HepG2 (cell line): ENCODE data around the gene KLHDC1. TPM values are rescaled to one million over a fixed set of nuclear protein-coding genes. Genes with fewer than 3 reads are reported as not detected.
A peak's percentile ranks its signal among the peaks of the same experiment; 100 is the strongest.

Source experiments
- ATF2 ChIP-seq: sonication (generic); formaldehyde crosslinking; IDR thresholded peaks from 2 replicates; pipeline ENCODE4 v1.4.0; 2020; ENCODE audit warnings: missing genetic modification reagents
- CAMTA2 ChIP-seq: sonication (generic); formaldehyde crosslinking; IDR thresholded peaks from 2 replicates; pipeline ENCODE4 v1.4.0; 2020; ENCODE audit warnings: mild to moderate bottlenecking, missing genetic modification reagents, borderline replicate concordance
- FOXA3 ChIP-seq: IDR thresholded peaks from 2 replicates; pipeline ENCODE4 v1.6.1; 2016; ENCODE audit warnings: missing genetic modification reagents, missing compliant biosample characterization
- IKZF1 ChIP-seq: fragments of 450-650 bp; IDR thresholded peaks from 2 replicates; pipeline ENCODE4 v1.7.1; 2016
- KDM2A ChIP-seq: sonication (generic); formaldehyde crosslinking; IDR thresholded peaks from 2 replicates; pipeline ENCODE4 v1.4.0; 2020; ENCODE audit warnings: low read depth, missing genetic modification reagents, borderline replicate concordance
- SNAPC2 ChIP-seq: sonication (generic); formaldehyde crosslinking; IDR thresholded peaks from 2 replicates; pipeline ENCODE4 v1.8.1; 2022; ENCODE audit warnings: mild to moderate bottlenecking, missing genetic modification reagents
- SP2 ChIP-seq: sonication (generic); formaldehyde crosslinking; IDR thresholded peaks from 2 replicates; pipeline ENCODE4 v1.5.1; 2020; ENCODE audit warnings: mild to moderate bottlenecking, missing genetic modification reagents
- TBP ChIP-seq: sonication (generic); formaldehyde crosslinking; IDR thresholded peaks from 2 replicates; pipeline ENCODE4 v1.5.0; 2020; ENCODE audit warnings: missing genetic modification reagents
- THRA ChIP-seq: sonication (generic); formaldehyde crosslinking; IDR thresholded peaks from 2 replicates; pipeline ENCODE4 v1.4.0; 2020; ENCODE audit warnings: missing genetic modification reagents, borderline replicate concordance
- U2AF2 ChIP-seq: fragments of 200-400 bp; formaldehyde crosslinking; IDR thresholded peaks from 2 replicates; pipeline ENCODE4 v1.6.1; 2017; ENCODE audit warnings: low read depth, mild to moderate bottlenecking, low read length
- ZBTB43 ChIP-seq: sonication (generic); formaldehyde crosslinking; conservative IDR thresholded peaks from 2 replicates; pipeline ENCODE4 v1.4.0; 2020; ENCODE audit warnings: missing genetic modification reagents
- ZC3H13 ChIP-seq: sonication (generic); formaldehyde crosslinking; IDR thresholded peaks from 2 replicates; pipeline ENCODE4 v1.8.1; 2023; ENCODE audit warnings: mild to moderate bottlenecking, missing genetic modification reagents, moderate library complexity
- ZKSCAN1 ChIP-seq: fragments of 150-350 bp; IDR thresholded peaks from 2 replicates; pipeline ENCODE4 v1.6.1; 2014; ENCODE audit warnings: low read length
- ZNF589 ChIP-seq: sonication (generic); formaldehyde crosslinking; conservative IDR thresholded peaks from 2 replicates; pipeline ENCODE4 v1.8.0; 2022; ENCODE audit warnings: mild to moderate bottlenecking, moderate library complexity, missing genetic modification reagents
- ZNF790 ChIP-seq: sonication (generic); formaldehyde crosslinking; IDR thresholded peaks from 2 replicates; pipeline ENCODE4 v1.8.0; 2022; ENCODE audit warnings: missing genetic modification reagents, mild to moderate bottlenecking, borderline replicate concordance
- ZNF878 ChIP-seq: sonication (generic); formaldehyde crosslinking; IDR thresholded peaks from 2 replicates; pipeline ENCODE4 v1.8.1; 2023; ENCODE audit warnings: mild to moderate bottlenecking, missing genetic modification reagents, moderate library complexity
- polyA plus RNA-seq, 8 experiments: library from polyadenylated mRNA; depleted of rRNA in 3 of 8; stranded (reverse) in 7 of 8; unstranded in 1 of 8; fragments of >200 nt; fragmentation: Illumina TruSeq in 4 of 8; extraction: Trizol in 4 of 8; gene quantifications; 2 replicates each; pipeline versions ENCODE4 v1.2.1 to v1.2.3, GENCODE V29; 2011 to 2016; ENCODE audit warnings: low read depth in 4 of 8, missing spikeins in 1 of 8, mixed read lengths in 1 of 8; ENCODE audit not compliant: insufficient read depth in 1 of 8
- total RNA-seq, 5 experiments: library from RNA; depleted of rRNA; stranded (reverse); fragments of >200 nt; fragmentation: Illumina TruSeq; extraction: Trizol; gene quantifications; 2 replicates each; pipeline ENCODE4 v1.2.3, GENCODE V29; 2016; ENCODE audit warnings: low read depth in 1 of 5
- TF ChIP-seq, protein P1 (sequence below): sonication (generic); formaldehyde crosslinking; IDR thresholded peaks from 2 replicates; pipeline ENCODE4 v1.5.1; 2020; ENCODE audit warnings: mild to moderate bottlenecking, missing genetic modification reagents, moderate library complexity
- TF ChIP-seq, protein P2 (sequence below): sonication (generic); formaldehyde crosslinking; IDR thresholded peaks from 2 replicates; pipeline ENCODE4 v1.4.0; 2020; ENCODE audit warnings: missing genetic modification reagents; ENCODE audit errors: not compliant biosample characterization
- TF ChIP-seq, protein P3 (sequence below): sonication (generic); formaldehyde crosslinking; IDR thresholded peaks from 2 replicates; pipeline ENCODE4 v1.9.0; 2021; ENCODE audit warnings: missing genetic modification reagents, borderline replicate concordance

Gene KLHDC1
- total and polyA plus RNA-seq, 2 of the 13 experiments (the other 11 are each of a cell fraction or from before 2014, with no cell fraction given): 0.11 TPM; not detected in 1

DNA sequence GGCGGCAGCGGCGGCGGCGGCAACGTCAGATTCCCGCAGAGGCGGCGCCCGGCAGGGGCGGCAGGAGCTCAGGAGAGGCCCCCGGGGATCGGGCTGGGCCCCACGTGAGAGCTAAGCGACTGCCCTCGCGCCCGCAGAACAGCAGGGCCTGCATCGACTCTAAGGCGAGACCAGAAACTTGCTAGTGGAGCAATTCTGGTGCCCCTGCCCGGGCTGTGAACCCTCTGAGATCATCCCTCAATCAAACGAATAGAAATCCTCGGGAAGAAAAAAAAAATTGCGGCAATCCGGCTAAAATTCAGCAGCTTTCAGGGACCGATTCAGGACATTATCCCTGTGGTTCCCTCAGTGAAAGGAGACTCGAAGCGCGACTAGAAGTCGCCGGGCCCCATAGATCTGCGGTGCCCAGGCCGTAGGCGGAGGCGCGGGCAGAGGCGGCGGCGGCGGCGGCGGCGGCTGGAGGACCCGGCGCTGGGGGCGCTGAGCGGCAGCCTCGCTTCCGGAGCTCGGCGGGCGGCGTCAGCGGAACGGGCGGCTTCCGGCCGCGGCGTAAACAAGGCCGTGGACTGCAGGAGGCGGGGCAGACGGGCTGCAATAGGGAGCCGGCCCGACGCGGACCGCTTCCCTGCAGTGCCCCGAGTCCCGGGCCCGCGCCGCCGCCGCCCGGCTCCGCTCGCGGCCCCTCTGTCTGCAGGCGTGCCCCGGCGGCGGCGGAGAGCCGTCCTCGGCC, 74.8 kb downstream of the KLHDC1 start, which contains the start of gene KLHDC2 (continued):
- TF ChIP-seq ZBTB43: peak; percentile 54; the same call in 1 of the 2 replicates
- 0 out of 2 replicates have a peak, but pooled peaks have one; percentile 4 for TF ChIP-seq THRA (CRISPR knock-in tag)
- peak; percentile 22; the same call in 1 of the 2 replicates for TF ChIP-seq ZNF589 (CRISPR knock-in tag)
- TF ChIP-seq SP2: peak; percentile 37; the same call in 1 of the 2 replicates
- TF ChIP-seq ZC3H13 (CRISPR knock-in tag): no peak
- TF ChIP-seq, protein P1, sequence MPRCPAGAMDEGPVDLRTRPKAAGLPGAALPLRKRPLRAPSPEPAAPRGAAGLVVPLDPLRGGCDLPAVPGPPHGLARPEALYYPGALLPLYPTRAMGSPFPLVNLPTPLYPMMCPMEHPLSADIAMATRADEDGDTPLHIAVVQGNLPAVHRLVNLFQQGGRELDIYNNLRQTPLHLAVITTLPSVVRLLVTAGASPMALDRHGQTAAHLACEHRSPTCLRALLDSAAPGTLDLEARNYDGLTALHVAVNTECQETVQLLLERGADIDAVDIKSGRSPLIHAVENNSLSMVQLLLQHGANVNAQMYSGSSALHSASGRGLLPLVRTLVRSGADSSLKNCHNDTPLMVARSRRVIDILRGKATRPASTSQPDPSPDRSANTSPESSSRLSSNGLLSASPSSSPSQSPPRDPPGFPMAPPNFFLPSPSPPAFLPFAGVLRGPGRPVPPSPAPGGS: no peak
- TF ChIP-seq, protein P2, sequence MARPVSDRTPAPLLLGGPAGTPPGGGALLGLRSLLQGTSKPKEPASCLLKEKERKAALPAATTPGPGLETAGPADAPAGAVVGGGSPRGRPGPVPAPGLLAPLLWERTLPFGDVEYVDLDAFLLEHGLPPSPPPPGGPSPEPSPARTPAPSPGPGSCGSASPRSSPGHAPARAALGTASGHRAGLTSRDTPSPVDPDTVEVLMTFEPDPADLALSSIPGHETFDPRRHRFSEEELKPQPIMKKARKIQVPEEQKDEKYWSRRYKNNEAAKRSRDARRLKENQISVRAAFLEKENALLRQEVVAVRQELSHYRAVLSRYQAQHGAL (CRISPR knock-in tag): no peak
- no peak for TF ChIP-seq TBP (CRISPR knock-in tag)
- TF ChIP-seq CAMTA2: no peak
- 0 out of 2 replicates have a peak, but pooled peaks have one; percentile 25 for TF ChIP-seq ZNF790 (CRISPR knock-in tag)
- TF ChIP-seq SNAPC2 (CRISPR knock-in tag): no peak
- no peak for TF ChIP-seq ATF2 (CRISPR knock-in tag)
- no peak for TF ChIP-seq ZNF878 (CRISPR knock-in tag)
- TF ChIP-seq, protein P3, sequence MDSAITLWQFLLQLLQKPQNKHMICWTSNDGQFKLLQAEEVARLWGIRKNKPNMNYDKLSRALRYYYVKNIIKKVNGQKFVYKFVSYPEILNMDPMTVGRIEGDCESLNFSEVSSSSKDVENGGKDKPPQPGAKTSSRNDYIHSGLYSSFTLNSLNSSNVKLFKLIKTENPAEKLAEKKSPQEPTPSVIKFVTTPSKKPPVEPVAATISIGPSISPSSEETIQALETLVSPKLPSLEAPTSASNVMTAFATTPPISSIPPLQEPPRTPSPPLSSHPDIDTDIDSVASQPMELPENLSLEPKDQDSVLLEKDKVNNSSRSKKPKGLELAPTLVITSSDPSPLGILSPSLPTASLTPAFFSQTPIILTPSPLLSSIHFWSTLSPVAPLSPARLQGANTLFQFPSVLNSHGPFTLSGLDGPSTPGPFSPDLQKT (CRISPR knock-in tag): no peak
- TF ChIP-seq FOXA3 (CRISPR knock-in tag): peak; percentile 73
- no peak for TF ChIP-seq IKZF1
- no peak for TF ChIP-seq ZKSCAN1
- TF ChIP-seq KDM2A (CRISPR knock-in tag): no peak
- TF ChIP-seq U2AF2: no peak
